HG03139 (cell line): ENCODE data around the gene PPM1H.
"Not testable (repeated sequence)": the region's sequence is repeated elsewhere in the genome, so short reads cannot be mapped to it uniquely, and the experiment has no call there.

Experiments used
- ATAC-seq: cut with Tn5 transposase; IDR thresholded peaks from one replicate; pipeline ENCODE4 v1.9.1; 2021; ENCODE audit not compliant: unreplicated experiment

The PPM1H gene

GRCh38 chr12:62692884-62693283, 242.1 kb downstream of the PPM1H start:
- no peak for ATAC-seq

DNA sequence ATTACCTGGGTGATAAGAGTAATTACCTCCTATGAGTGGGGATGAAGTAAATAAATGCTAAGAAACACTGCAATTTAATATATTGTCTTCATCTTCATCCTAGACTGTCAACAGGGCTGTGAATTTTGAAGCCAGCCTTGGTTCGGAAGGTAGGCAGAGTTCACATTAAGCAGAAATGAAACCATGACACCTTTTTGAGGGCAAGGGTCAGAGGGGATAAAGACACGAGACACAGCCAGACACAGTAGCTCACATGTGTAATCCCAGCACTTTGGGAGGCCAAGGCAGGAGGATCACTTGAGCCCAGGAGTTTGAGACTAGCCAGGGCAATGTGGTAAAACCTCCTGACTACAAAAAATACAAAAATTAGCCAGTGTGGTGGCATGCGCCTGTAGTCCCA, 243.6 kb downstream of the PPM1H start:
- no peak for ATAC-seq

DNA sequence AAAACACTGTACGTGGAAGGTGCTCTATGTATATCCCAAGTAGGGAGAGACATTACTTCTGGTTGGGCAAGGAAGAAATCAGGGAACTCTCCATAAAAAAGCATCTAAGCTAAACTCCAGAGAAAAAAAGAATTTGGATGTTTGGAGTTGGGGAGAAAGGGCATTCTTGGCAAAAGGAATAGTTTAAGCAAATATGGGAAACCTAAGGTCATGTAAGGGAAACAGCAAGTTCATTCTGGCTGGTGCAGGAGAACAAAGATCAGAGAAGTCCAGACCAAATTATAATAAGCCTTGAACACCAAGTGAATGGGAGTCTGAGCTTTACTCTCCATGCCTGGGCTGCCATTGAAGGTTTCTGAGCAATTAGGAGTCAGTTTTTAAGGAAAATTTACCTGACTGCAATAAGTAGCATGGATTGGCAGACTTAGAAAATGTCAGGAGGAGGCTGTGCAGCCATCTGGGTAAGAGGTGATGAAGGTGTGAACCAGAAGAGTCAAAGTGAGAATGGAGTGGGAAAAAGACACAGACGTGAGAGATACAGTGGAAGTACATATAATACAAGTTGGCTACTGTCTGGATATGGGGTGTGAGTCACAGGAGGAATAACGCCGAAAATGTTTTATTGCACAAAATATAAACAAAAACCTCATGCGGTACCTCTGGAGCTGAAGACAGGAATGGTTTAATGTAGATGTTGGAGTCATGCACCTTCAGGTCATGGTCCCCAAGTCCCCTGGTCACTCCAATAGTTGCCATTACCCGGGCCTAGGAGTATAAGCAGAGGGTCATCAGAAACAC, 245.7 kb downstream of the PPM1H start:
- ATAC-seq: no peak

GRCh38 chr12:62686938-62687337, 248.0 kb downstream of the PPM1H start:
- ATAC-seq: no peak

- ATAC-seq: no peak
Observed at GRCh38 chr12:62684570-62685295, 250.2 kb downstream of the PPM1H start.

DNA sequence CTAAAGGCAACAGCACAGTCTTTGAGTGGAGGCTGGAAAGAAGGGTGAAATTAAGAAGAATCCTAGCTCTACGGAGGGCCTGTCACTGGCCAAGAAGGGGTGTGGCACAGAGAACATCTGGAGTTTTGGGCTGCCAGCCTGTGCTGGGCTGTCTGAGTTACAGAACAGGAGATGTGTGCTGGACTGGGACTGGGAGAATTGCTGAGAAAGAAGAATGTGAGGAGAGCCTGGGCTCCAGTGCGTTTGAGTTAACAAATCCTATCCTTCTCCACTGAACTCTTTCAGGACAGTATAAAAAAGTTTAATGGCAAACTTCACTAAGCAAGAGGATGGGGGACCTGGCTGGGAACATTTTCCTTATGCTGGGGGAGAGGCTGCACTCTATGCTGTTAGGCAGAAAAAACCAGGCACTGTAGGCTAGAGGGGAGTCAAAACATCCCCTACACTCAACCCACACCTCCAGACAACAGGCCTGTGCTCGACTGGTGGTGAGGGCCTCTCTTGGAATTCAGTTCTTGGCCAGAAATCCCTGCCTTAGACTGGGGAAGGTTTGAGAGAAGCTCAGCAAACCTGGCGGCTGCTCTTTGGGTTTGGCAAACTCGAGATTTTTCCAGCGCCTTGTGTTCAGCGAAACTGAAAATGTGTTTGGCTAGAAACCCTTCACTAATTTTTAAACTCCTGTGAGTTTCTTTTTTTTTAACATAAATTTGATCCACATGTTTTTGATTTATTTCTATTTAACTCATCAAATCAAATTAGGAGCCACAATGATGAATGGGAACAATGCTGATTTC, 251.0 kb downstream of the PPM1H start:
- no peak for ATAC-seq

GRCh38 chr12:62681306-62681705, 253.6 kb downstream of the PPM1H start:
- ATAC-seq: no peak

DNA sequence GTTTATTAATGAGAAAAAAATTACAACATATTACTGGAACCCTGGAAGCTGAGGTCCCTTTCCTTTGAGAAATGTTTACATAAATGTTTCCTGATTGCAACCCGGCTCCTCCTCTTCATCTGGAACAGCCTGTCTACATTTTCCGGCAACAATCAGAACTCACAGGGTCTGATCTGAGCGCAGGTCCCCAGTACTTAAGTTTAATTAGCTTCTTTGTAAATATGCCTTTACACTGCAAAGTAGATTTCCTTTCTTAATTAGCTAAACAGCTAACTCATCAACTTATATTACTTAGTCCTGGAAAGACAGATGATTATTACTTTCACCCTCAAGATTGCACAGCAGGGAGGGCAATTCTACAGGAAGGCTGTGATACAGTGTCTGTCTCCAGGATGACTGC, 255.3 kb downstream of the PPM1H start:
- ATAC-seq: no peak

- ATAC-seq: no peak
Observed at GRCh38 chr12:62677355-62677754, 257.6 kb downstream of the PPM1H start.

GRCh38 chr12:62676521-62677307, 258.2 kb downstream of the PPM1H start:
- ATAC-seq: no peak

DNA sequence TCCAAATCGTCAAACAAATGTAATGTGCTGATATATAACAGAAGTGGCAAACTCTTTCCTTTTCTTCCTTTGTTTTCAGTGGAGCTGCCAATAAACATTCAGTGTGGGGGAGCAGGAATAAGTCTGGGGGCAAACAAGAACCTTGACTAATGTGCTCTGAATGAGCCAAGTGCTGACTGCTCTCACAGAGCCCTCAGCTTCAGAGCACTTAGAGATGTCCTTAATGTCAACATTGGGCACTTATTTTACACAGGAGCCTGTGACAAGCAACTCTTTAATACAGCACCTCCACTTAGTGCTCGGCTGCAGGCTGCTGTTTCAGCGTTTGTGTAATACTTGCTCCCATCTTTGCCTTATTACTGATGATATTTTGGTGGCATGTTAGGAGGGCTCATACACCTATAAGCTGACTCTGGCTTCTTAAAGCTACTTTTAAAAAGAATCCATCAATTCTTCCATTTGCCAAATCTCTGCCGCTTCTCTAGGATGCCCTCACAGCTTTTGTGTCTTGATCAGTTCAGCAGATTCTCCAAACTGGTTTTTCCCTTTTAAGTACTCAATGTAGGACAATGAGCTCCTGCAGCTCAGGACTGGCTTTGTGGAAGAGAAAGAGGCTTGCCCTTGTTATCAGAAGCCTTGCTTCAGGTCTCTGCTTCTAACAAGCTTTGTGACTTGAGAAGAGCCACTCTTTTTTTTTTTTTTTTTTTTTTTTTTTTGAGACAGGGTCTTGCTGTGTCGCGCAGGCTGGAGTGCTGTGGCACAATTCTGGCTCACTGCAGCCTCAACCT, 261.7 kb downstream of the PPM1H start:
- no peak for ATAC-seq

DNA sequence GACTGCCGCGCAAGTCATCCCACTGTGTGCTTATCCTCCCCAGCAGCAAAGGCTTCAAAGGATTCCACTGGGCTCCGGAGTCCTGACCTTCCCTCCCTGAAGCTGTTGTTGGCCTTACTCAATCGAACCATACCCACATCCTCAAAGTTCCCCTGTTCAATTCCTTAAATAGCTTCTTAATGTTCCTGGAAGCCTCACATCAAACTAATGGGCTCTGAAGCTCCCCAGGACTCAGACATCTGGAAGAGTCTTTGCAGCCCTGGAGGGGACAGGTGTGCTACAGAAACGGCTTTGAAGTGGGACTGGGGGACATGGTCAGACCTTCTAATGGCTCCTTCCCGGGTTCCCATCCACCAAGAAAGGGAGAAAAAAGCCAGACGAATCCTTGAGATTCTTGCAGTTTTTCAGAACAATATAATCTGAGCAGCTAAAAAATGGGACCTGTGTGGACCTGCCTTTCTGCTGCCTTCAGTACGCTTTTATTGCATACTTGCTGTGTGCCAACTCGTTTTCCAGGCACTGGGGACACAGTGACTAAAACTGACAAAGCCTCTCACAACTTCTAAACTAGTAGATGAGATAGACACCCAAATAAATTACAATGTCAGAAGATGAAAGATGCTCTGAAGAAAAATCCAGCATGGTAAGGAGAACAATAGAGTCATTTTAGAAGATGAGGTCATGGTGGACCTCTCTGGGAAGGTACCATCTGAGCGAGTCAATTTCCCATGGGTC, 263.8 kb downstream of the PPM1H start:
- ATAC-seq: no peak

DNA sequence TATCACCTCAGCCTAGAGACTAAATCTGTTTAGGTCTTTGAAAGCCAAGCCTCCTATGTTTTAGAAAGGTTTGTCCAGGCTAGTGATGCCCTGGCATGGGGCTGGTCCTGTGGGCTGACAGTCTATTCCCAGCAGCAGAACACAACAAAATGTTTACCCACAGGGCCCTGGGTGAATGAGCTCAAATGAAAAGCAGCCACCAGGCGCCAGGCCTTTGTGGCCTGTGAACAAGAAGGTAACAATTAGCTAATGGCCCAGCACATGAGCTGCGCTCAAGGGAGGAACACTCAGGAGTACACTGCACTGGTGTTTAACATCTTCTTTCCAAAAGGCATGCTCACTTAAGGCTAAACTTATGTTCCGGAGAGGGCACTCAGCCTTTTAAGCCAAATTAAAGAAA, 266.2 kb downstream of the PPM1H start:
- no peak for ATAC-seq

GRCh38 chr12:62664951-62665350, 270.0 kb downstream of the PPM1H start:
- not testable (repeated sequence) for ATAC-seq

DNA sequence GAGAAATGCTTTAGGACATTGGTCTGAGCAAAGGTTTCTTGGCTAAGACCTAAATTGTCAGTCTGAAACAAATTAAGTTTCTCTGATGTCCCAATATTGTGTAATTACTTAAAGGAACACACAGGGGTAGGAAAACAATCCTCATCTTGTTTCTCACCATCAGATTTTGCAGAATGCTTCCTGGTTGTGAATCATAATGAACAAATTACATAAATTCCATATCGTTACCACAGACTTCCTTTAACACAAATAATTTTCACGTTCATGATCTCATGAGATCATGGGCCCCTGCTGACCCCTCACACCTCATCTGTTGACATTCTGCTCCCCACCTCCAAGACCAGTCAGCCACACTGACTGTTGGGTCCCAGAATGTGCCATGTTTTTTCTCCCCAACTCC, 274.2 kb downstream of the PPM1H start:
- no peak for ATAC-seq

DNA sequence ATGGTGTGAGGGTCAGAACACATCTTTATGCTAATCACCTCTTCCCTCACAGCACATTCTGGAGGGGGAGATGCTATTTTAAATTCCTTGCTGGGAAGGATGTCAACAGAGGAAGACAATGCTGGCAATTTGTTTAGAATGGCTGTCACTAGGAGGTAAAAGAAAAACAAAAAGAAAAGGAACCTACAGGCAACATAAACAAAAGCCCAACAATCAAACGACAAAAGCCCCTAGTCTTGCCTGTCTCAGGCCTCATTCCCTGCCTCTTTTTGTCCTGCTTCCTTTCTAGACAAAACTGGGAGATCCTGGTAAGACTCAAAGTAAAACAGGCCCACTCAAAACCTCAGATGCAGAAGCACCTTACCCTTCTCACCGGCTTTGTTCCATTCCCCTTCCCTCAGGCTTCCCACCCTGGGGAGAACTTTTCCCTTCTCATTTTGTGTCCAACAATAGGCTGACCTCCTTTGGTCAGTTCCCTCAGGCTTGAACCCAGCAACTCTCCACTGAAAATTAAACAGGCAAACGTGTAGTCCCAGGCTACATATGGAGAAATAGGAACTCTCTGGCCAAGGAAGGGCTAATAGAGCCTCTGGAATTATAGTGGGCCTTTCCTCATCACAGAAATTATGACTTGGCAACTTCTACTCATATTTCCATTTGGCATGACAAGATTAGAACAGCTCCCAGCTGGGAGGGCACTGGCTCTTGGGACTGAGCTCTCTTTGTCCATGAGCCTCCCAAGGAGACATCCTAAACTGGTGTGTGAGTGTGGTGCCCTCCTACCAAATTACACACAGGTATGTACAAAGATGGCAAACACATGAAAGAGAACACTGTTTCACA, 275.3 kb downstream of the PPM1H start:
- no peak for ATAC-seq

GRCh38 chr12:62658910-62659309, 276.0 kb downstream of the PPM1H start:
- ATAC-seq: no peak

- ATAC-seq: no peak
Observed at GRCh38 chr12:62657363-62657632, 277.7 kb downstream of the PPM1H start.
